Measurements from ENCODE around the gene ALPK3. TPM values are rescaled to one million over a fixed set of nuclear protein-coding genes. Genes with fewer than 3 reads are reported as not detected.

ALPK3 gene
- total RNA-seq, 1 experiment from 2014 or later: 17.7 TPM

DNA sequence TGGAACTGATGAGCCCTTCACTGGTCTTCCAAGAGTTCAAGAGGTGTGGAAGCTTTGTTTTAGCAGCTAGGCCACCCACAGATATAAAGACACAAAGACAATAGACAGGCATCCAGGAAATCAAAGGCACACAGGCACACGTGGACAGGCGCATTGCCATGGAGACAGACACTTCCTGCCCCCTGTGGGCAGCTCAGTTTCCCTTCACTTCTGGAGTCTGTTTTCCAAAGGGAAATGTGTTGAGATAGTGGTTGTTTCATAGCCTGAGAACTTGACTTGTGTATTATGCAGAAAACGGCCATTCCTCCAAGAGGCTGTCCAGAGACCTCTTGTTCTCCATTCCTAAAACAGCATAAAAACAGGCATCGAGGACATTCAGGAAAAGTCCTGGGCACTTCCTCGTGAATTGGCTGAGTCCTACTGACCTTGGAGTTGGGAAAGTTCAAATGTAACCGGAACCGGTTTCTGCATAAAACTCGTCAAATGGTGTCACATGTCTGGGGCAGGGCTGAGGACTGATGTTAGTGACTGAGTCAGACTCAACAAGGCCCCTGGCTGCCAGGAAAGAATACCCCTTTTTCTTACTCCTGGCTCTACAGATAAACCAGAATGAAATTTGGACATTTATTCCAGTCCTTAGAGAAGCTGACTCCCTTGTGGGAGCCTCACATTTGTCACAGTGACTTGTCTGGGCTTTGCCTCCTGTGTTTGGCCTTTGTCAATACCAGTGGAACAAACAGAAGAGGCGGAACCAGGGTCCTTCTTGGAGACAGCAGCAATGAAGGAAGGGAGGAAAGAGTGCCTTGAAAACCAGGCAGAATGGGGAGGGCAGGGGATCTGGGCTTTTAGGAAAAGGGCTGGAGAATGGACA, 1.3 kb downstream of the ALPK3 start:
- peak overlapping the region; percentile 77 to 80 for H3K4me3 Mint-ChIP-seq
- Histone ChIP-seq H3K27me3 (ENCODE audit: insufficient read depth, low read length) (no peaks in the 10 kb centered on the region), H2AK5ac (ENCODE audit: insufficient read length, low read length) (no peak overlapping the region), H3K4me1 (ENCODE audit: insufficient read depth, low read length) (peaks cover 2% of the 10 kb centered on the region; the same call in 1 of the 2 replicates), H2BK20ac (ENCODE audit: low read depth, low read length, poor library complexity, severe bottlenecking) (no peak overlapping the region), H2BK12ac (ENCODE audit: insufficient read length, low read depth, low read length) (no peak overlapping the region), H3K4ac (ENCODE audit: low read depth, low read length) (no peak overlapping the region), H4K91ac (ENCODE audit: insufficient read length, low read depth, low read length) (no peak overlapping the region), H3K79me2 (ENCODE audit: insufficient read depth, low read length) (no peaks in the 10 kb centered on the region), H2BK15ac (ENCODE audit: low read depth, low read length) (no peak overlapping the region), H3K79me1 (ENCODE audit: insufficient read depth, low read depth, low read length, poor library complexity, severe bottlenecking) (no peaks in the 10 kb centered on the region), H3K14ac (ENCODE audit: insufficient read depth, low read length) (peak overlapping the region; percentile 95; the same call in 1 of the 2 replicates), H3K18ac (ENCODE audit: insufficient read length, low read depth, low read length) (peak overlapping the region; percentile 81), H3K4me2 (ENCODE audit: insufficient read depth, insufficient read length, low read length) (peak overlapping the region; percentile 35), H2BK5ac (ENCODE audit: insufficient read length, low read length) (no peak overlapping the region), H3T11ph (ENCODE audit: low read length) (no peak overlapping the region), H4K20me1 (ENCODE audit: control insufficient read depth, insufficient read depth, insufficient read length) (no peaks in the 10 kb centered on the region), H3K9me3 (ENCODE audit: control insufficient read depth, low read depth, low read length) (no peaks in the 10 kb centered on the region), H4K5ac (ENCODE audit: insufficient read length, low read depth, low read length) (no peak overlapping the region), H3K23ac (ENCODE audit: insufficient read length, low read depth, low read length) (no peak overlapping the region), H3K9ac (ENCODE audit: extremely low read depth, insufficient read length, low read length) (no peak overlapping the region), H3K56ac (ENCODE audit: insufficient read length, low read depth, low read length) (no peak overlapping the region), H3K23me2 (ENCODE audit: insufficient read length, low read depth, low read length, poor library complexity, severe bottlenecking) (peaks cover 8% of the 10 kb centered on the region), H3K27ac (ENCODE audit: insufficient read length, low read depth, low read length) (no peak overlapping the region), H2AFZ (ENCODE audit: low read length) (no peak overlapping the region), H4K8ac (replicated peaks; ENCODE audit: insufficient read length, low read depth, low read length) (no peak overlapping the region), H2BK120ac (ENCODE audit: low read depth, low read length, poor library complexity, severe bottlenecking) (no peak overlapping the region)
- peak; percentile 75 for DNase-seq
- H3K27ac Mint-ChIP-seq: peak overlapping the region; percentile 48 to 98 (median 94)
- TF ChIP-seq, protein P1, sequence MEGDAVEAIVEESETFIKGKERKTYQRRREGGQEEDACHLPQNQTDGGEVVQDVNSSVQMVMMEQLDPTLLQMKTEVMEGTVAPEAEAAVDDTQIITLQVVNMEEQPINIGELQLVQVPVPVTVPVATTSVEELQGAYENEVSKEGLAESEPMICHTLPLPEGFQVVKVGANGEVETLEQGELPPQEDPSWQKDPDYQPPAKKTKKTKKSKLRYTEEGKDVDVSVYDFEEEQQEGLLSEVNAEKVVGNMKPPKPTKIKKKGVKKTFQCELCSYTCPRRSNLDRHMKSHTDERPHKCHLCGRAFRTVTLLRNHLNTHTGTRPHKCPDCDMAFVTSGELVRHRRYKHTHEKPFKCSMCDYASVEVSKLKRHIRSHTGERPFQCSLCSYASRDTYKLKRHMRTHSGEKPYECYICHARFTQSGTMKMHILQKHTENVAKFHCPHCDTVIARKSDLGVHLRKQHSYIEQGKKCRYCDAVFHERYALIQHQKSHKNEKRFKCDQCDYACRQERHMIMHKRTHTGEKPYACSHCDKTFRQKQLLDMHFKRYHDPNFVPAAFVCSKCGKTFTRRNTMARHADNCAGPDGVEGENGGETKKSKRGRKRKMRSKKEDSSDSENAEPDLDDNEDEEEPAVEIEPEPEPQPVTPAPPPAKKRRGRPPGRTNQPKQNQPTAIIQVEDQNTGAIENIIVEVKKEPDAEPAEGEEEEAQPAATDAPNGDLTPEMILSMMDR (conservative IDR thresholded peaks at IDR 0.05): peak; percentile 15; the same call in 1 of the 3 replicates
- peaks cover 7% of the 10 kb centered on the region for H3K27me3 Mint-ChIP-seq (ENCODE audit: low read depth)
- H3K9me3 Mint-ChIP-seq: no peaks in the 10 kb centered on the region; a peak in 1 of 5 replicates
- H3K4me1 Mint-ChIP-seq: peaks cover 42 to 49% of the 10 kb centered on the region in 2 experiments
- H3K36me3 Mint-ChIP-seq (ENCODE audit: insufficient read depth in 1 of 3, low read depth in 3 of 3): peaks cover 0 to 10% (median 4%) of the 10 kb centered on the region in 3 experiments; a peak in 3 of 7 replicates
- WGBS (ENCODE audit: extremely low coverage, insufficient read length, low lambda C conversion rate): no CpG with 5 or more reads among the region's 9 CpGs

Measured in H9 (cell line).